Measurements from ENCODE around the gene POU4F1.

GRCh38 chr13:78595495-78596398, 7.6 kb downstream of the POU4F1 start:
- TF ChIP-seq CTCF (IDR thresholded peaks at IDR 0.05) (no peak), POLR2A (IDR thresholded peaks at IDR 0.05) (no peak), POLR2AphosphoS5 (IDR thresholded peaks at IDR 0.05) (no peak)

Measured in sigmoid colon (tissue), 4 donors.